GM23338 (cell line): Measurements from ENCODE around the gene PLSCR4. TPM values are rescaled to one million over a fixed set of nuclear protein-coding genes. Genes with fewer than 3 reads are reported as not detected.

Experiments
- ATAC-seq: fragments of 200-7000 bp; cut with Tn5 transposase; 3 replicates; pipeline ENCODE4 v1.9.1; 2020
- DNase-seq: peaks from one replicate; pipeline ENCODE4 v3.0.0-alpha.2; 2015; ENCODE audit warnings: low spot score
- H2AFZ ChIP-seq: fragments of 200-600 bp; sonication (generic); 2 replicates; pipeline ENCODE4 v1.8.0; 2016; ENCODE audit warnings: antibody characterized with exemption, mild to moderate bottlenecking, moderate library complexity
- H3F3A ChIP-seq: fragments of 200-600 bp; sonication (generic); replicated peaks from 2 replicates; pipeline ENCODE4 v1.8.0; 2017; ENCODE audit warnings: antibody characterized with exemption, mixed run types, low read depth
- H3K27ac ChIP-seq: fragments of 200-600 bp; sonication (generic); 2 replicates; pipeline ENCODE4 v1.6.1; 2016; ENCODE audit warnings: low read depth
- H3K27me3 ChIP-seq: fragments of 200-600 bp; sonication (generic); 2 replicates; pipeline ENCODE4 v1.8.0; 2016; ENCODE audit warnings: mild to moderate bottlenecking, mixed run types, moderate library complexity; ENCODE audit not compliant: insufficient read depth
- H3K36me3 ChIP-seq: fragments of 200-600 bp; sonication (generic); 2 replicates; pipeline ENCODE4 v1.8.0; 2016; ENCODE audit warnings: mild to moderate bottlenecking; ENCODE audit not compliant: insufficient read depth
- H3K4me1 ChIP-seq: fragments of 200-600 bp; sonication (generic); 2 replicates; pipeline ENCODE4 v1.8.0; 2016; ENCODE audit warnings: mild to moderate bottlenecking, moderate library complexity; ENCODE audit not compliant: insufficient read depth
- H3K4me2 ChIP-seq: fragments of 200-600 bp; sonication (generic); 2 replicates; pipeline ENCODE4 v1.7.1; 2017; ENCODE audit warnings: mixed run types
- H3K4me3 ChIP-seq: fragments of 200-600 bp; sonication (generic); 2 replicates; pipeline ENCODE4 v1.6.1; 2016; ENCODE audit warnings: mixed run types
- H3K79me2 ChIP-seq: fragments of 200-600 bp; sonication (generic); replicated peaks from 2 replicates; pipeline ENCODE4 v1.8.0; 2017; ENCODE audit warnings: mild to moderate bottlenecking; ENCODE audit not compliant: insufficient read depth
- H3K9me2 ChIP-seq: fragments of 200-600 bp; sonication (generic); 2 replicates; pipeline ENCODE4 v1.8.0; 2017; ENCODE audit not compliant: insufficient read depth
- H4K20me1 ChIP-seq: fragments of 200-600 bp; sonication (generic); replicated peaks from 2 replicates; pipeline ENCODE4 v1.8.0; 2017; ENCODE audit warnings: mild to moderate bottlenecking; ENCODE audit not compliant: insufficient read depth
- H3K27ac Mint-ChIP-seq: 2 replicates; pipeline ENCODE4 v1.8.0; 2020; ENCODE audit warnings: inconsistent platforms, mild to moderate bottlenecking, moderate library complexity, mixed read lengths
- H3K27me3 Mint-ChIP-seq: 3 replicates; pipeline ENCODE4 v1.8.0; 2022; ENCODE audit warnings: low read depth, mild to moderate bottlenecking, moderate library complexity, mixed read lengths, inconsistent platforms; ENCODE audit not compliant: insufficient read depth, poor library complexity
- H3K36me3 Mint-ChIP-seq: 3 replicates; pipeline ENCODE4 v1.8.0; 2021; ENCODE audit warnings: low read depth, mild to moderate bottlenecking, inconsistent platforms, moderate library complexity, mixed read lengths
- H3K4me1 Mint-ChIP-seq: 3 replicates; pipeline ENCODE4 v1.8.0; 2020; ENCODE audit warnings: mild to moderate bottlenecking, inconsistent platforms, mixed read lengths
- H3K4me3 Mint-ChIP-seq: 3 replicates; pipeline ENCODE4 v1.8.0; 2021; ENCODE audit warnings: moderate library complexity, mild to moderate bottlenecking, inconsistent platforms, mixed read lengths
- H3K9me3 Mint-ChIP-seq: 3 replicates; pipeline ENCODE4 v1.8.0; 2020; ENCODE audit warnings: moderate library complexity, mild to moderate bottlenecking, inconsistent platforms, mixed read lengths
- POLR2AphosphoS5 ChIP-seq: IDR thresholded peaks from 2 replicates; pipeline ENCODE4 v1.6.1; 2016; ENCODE audit warnings: antibody characterized with exemption, low read depth
- ZNF331 ChIP-seq: fragments of 250-450 bp; sonication (Bioruptor Pico); IDR thresholded peaks from 2 replicates; pipeline ENCODE4 v1.5.0; 2020; ENCODE audit warnings: low read depth, mild to moderate bottlenecking, moderate library complexity
- polyA plus RNA-seq: library from polyadenylated mRNA; unstranded; fragments of >200 nt; fragmentation: Nextera tagmentation; extraction: Ambion mirVana; gene quantifications from 2 replicates; pipeline ENCODE4 v1.2.1, GENCODE V29; 2016
- total RNA-seq: library from RNA; depleted of rRNA; stranded (reverse); fragments of >200 nt; shearing (Covaris generic); gene quantifications from 2 replicates; pipeline ENCODE4 v1.2.3, GENCODE V29; 2014
- TF ChIP-seq, protein P1 (sequence below): fragments of 250-450 bp; sonication (Bioruptor Pico); IDR thresholded peaks from 2 replicates; pipeline ENCODE4 v1.5.0; 2020; ENCODE audit warnings: mild to moderate bottlenecking, moderate library complexity
- TF ChIP-seq, protein P2 (sequence below): IDR thresholded peaks from one replicate; pipeline ENCODE4 v1.6.1; 2018; ENCODE audit warnings: antibody characterized with exemption; ENCODE audit not compliant: unreplicated experiment

The PLSCR4 gene
- total and polyA plus RNA-seq, 2 experiments from 2014 or later, result 1.4 to 5.2 TPM

DNA sequence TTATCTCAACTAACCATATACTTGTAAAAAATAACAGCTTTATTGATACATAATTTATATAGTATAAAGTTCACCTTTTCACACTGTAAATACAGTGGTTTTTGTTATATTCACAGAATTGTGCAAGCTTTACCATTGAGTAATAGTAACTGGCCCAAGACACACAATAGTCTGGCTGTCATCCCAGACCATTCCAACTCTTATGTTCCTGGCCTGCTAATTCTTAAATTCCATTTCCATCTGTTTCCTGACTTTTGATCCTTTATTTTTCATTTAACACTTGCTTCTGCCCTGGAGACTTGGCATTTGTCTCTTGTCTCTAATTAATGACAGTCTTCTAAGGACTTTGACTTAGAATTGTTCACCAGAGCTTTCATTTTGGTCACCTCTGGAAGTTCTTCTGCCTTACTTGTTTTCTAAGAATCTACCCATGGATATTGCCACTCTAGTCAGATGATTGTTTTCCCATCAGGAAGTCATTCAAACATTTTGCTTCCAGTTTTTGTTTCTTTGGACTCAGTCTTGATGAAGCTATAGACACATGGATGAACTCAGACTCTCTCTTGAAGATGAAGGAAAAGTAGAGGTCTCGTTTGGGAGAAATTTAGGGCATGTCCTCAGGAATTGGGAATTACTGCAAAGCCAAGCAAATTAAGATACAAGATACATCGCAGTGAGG, 27.2 kb upstream of the PLSCR4 start (continued):
- TF ChIP-seq, protein P1, sequence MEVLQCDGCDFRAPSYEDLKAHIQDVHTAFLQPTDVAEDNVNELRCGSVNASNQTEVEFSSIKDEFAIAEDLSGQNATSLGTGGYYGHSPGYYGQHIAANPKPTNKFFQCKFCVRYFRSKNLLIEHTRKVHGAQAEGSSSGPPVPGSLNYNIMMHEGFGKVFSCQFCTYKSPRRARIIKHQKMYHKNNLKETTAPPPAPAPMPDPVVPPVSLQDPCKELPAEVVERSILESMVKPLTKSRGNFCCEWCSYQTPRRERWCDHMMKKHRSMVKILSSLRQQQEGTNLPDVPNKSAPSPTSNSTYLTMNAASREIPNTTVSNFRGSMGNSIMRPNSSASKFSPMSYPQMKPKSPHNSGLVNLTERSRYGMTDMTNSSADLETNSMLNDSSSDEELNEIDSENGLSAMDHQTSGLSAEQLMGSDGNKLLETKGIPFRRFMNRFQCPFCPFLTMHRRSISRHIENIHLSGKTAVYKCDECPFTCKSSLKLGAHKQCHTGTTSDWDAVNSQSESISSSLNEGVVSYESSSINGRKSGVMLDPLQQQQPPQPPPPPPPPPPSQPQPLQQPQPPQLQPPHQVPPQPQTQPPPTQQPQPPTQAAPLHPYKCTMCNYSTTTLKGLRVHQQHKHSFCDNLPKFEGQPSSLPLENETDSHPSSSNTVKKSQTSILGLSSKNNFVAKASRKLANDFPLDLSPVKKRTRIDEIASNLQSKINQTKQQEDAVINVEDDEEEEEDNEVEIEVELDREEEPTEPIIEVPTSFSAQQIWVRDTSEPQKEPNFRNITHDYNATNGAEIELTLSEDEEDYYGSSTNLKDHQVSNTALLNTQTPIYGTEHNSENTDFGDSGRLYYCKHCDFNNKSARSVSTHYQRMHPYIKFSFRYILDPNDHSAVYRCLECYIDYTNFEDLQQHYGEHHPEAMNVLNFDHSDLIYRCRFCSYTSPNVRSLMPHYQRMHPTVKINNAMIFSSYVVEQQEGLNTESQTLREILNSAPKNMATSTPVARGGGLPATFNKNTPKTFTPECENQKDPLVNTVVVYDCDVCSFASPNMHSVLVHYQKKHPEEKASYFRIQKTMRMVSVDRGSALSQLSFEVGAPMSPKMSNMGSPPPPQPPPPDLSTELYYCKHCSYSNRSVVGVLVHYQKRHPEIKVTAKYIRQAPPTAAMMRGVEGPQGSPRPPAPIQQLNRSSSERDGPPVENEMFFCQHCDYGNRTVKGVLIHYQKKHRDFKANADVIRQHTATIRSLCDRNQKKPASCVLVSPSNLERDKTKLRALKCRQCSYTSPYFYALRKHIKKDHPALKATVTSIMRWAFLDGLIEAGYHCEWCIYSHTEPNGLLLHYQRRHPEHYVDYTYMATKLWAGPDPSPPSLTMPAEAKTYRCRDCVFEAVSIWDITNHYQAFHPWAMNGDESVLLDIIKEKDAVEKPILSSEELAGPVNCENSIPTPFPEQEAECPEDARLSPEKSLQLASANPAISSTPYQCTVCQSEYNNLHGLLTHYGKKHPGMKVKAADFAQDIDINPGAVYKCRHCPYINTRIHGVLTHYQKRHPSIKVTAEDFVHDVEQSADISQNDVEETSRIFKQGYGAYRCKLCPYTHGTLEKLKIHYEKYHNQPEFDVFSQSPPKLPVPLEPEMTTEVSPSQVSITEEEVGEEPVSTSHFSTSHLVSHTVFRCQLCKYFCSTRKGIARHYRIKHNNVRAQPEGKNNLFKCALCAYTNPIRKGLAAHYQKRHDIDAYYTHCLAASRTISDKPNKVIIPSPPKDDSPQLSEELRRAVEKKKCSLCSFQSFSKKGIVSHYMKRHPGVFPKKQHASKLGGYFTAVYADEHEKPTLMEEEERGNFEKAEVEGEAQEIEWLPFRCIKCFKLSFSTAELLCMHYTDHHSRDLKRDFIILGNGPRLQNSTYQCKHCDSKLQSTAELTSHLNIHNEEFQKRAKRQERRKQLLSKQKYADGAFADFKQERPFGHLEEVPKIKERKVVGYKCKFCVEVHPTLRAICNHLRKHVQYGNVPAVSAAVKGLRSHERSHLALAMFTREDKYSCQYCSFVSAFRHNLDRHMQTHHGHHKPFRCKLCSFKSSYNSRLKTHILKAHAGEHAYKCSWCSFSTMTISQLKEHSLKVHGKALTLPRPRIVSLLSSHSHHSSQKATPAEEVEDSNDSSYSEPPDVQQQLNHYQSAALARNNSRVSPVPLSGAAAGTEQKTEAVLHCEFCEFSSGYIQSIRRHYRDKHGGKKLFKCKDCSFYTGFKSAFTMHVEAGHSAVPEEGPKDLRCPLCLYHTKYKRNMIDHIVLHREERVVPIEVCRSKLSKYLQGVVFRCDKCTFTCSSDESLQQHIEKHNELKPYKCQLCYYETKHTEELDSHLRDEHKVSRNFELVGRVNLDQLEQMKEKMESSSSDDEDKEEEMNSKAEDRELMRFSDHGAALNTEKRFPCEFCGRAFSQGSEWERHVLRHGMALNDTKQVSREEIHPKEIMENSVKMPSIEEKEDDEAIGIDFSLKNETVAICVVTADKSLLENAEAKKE (CRISPR knock-in tag), result no peak

DNA sequence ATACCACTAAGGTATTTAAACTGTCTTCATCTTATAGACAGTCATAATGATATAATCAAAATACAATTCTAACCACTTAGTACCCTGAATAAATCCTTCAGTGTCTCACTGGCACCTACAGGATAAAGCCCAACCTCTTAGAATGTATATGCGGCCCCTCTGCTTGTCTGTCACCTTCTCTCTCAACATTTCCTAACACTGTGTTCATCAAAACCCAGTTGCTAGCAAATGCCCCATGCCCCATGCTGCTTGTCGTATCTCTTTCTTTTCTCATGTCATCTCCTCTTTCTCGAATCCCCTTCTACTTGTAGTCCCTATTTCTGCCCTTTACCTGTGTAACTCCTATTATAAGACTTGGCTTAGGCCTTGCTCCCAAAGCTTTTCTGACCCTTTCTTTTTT, 24.6 kb upstream of the PLSCR4 start:
- H3K4me3 ChIP-seq, result no peak overlapping the region
- Mint-ChIP-seq H3K9me3 (no peaks in the 10 kb centered on the region), H3K27ac (0 out of 2 replicates have a peak overlapping the region, but pooled peaks have one; percentile 8), H3K4me1 (peaks cover 8% of the 10 kb centered on the region), H3K4me3 (no peak overlapping the region), H3K27me3 (no peaks in the 10 kb centered on the region), H3K36me3 (no peaks in the 10 kb centered on the region)
- peaks cover 10% of the 10 kb centered on the region; the same call in 1 of the 2 replicates for H3K4me1 ChIP-seq
- H3K27ac ChIP-seq, result no peak overlapping the region
- no peaks in the 10 kb centered on the region for H3K36me3 ChIP-seq
- no peaks in the 10 kb centered on the region for H3K27me3 ChIP-seq
- no peaks in the 10 kb centered on the region for H3K79me2 ChIP-seq
- ATAC-seq (no peak), DNase-seq (no peak)
- no peak overlapping the region for H3K4me2 ChIP-seq
- no peaks in the 10 kb centered on the region for H3K9me2 ChIP-seq
- H2AFZ ChIP-seq, result no peak overlapping the region
- no peaks in the 10 kb centered on the region for H4K20me1 ChIP-seq
- H3F3A ChIP-seq, result no peaks in the 10 kb centered on the region
- TF ChIP-seq ZNF331 (no peak), POLR2AphosphoS5 (no peak)
- TF ChIP-seq, protein P2, sequence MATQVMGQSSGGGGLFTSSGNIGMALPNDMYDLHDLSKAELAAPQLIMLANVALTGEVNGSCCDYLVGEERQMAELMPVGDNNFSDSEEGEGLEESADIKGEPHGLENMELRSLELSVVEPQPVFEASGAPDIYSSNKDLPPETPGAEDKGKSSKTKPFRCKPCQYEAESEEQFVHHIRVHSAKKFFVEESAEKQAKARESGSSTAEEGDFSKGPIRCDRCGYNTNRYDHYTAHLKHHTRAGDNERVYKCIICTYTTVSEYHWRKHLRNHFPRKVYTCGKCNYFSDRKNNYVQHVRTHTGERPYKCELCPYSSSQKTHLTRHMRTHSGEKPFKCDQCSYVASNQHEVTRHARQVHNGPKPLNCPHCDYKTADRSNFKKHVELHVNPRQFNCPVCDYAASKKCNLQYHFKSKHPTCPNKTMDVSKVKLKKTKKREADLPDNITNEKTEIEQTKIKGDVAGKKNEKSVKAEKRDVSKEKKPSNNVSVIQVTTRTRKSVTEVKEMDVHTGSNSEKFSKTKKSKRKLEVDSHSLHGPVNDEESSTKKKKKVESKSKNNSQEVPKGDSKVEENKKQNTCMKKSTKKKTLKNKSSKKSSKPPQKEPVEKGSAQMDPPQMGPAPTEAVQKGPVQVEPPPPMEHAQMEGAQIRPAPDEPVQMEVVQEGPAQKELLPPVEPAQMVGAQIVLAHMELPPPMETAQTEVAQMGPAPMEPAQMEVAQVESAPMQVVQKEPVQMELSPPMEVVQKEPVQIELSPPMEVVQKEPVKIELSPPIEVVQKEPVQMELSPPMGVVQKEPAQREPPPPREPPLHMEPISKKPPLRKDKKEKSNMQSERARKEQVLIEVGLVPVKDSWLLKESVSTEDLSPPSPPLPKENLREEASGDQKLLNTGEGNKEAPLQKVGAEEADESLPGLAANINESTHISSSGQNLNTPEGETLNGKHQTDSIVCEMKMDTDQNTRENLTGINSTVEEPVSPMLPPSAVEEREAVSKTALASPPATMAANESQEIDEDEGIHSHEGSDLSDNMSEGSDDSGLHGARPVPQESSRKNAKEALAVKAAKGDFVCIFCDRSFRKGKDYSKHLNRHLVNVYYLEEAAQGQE, result no peak
- TF ChIP-seq, protein P1 (CRISPR knock-in tag), result no peak
